ENCODE results near the gene TMEM108. TPM values are rescaled to one million over a fixed set of nuclear protein-coding genes. Genes with fewer than 3 reads are reported as not detected.

TMEM108 gene
- total and polyA plus RNA-seq, 3 experiments from 2014 or later, result not detected

GRCh38 chr3:133401374-133402135 lies 363.4 kb downstream of the TMEM108 start:
- no peaks in the 10 kb centered on the region for H3K36me3 ChIP-seq (ENCODE audit: insufficient read depth, low read length)
- Mint-ChIP-seq H3K36me3 (no peaks in the 10 kb centered on the region), H3K4me3 (no peak overlapping the region), H3K27ac (no peak overlapping the region), H3K4me1 (no peaks in the 10 kb centered on the region), H3K9me3 (no peaks in the 10 kb centered on the region), H3K27me3 (peaks cover 0 to 4% of the 10 kb centered on the region in 2 donors)
- no peaks in the 10 kb centered on the region for H3K27me3 ChIP-seq (ENCODE audit: insufficient read depth, low read length, poor library complexity, severe bottlenecking)
- no peaks in the 10 kb centered on the region for H3K9me3 ChIP-seq (ENCODE audit: low read length)
- DNase-seq, result no peak
- POLR2A ChIA-PET, result no interaction called here
- no peak overlapping the region for H3K4me3 ChIP-seq (ENCODE audit: low read length)
- no peaks in the 10 kb centered on the region for H3K4me1 ChIP-seq (ENCODE audit: insufficient read depth, low read length)
- CTCF ChIA-PET, result no interaction called here
- no peak overlapping the region for H3K27ac ChIP-seq (ENCODE audit: low read depth, low read length)

- Mint-ChIP-seq H3K36me3 (no peaks in the 10 kb centered on the region), H3K9me3 (no peaks in the 10 kb centered on the region), H3K4me1 (no peaks in the 10 kb centered on the region), H3K27ac (peak overlapping the region in 1 of 8 donors; percentile 36), H3K4me3 (no peak overlapping the region), H3K27me3 (peaks cover 0 to 4% of the 10 kb centered on the region in 2 donors)
- no peaks in the 10 kb centered on the region for H3K27me3 ChIP-seq (ENCODE audit: insufficient read depth, low read length, poor library complexity, severe bottlenecking)
- H3K9me3 ChIP-seq (ENCODE audit: low read length), result no peaks in the 10 kb centered on the region
- H3K27ac ChIP-seq (ENCODE audit: low read depth, low read length), result no peak overlapping the region
- H3K36me3 ChIP-seq (ENCODE audit: insufficient read depth, low read length), result no peaks in the 10 kb centered on the region
- CTCF ChIA-PET, result no interaction called here
- DNase-seq, result no peak
- H3K4me3 ChIP-seq (ENCODE audit: low read length), result no peak overlapping the region
- POLR2A ChIA-PET, result no interaction called here
- H3K4me1 ChIP-seq (ENCODE audit: insufficient read depth, low read length), result no peaks in the 10 kb centered on the region
Observed at GRCh38 chr3:133404920-133405319, 366.7 kb downstream of the TMEM108 start.

- H3K27ac ChIP-seq (ENCODE audit: low read depth, low read length), result no peak overlapping the region
- peaks cover 0 to 5% (median 4%) of the 10 kb centered on the region in 3 donors for H3K4me1 Mint-ChIP-seq
- no peak overlapping the region for H3K4me3 Mint-ChIP-seq
- ChIA-PET POLR2A (no interaction called here), CTCF (no interaction called here)
- H3K4me3 ChIP-seq (ENCODE audit: low read length), result no peak overlapping the region
- H3K4me1 ChIP-seq (ENCODE audit: insufficient read depth, low read length), result no peaks in the 10 kb centered on the region
- peaks cover 3 to 8% of the 10 kb centered on the region in 2 donors for H3K27me3 Mint-ChIP-seq
- no peak overlapping the region for H3K27ac Mint-ChIP-seq
- H3K36me3 Mint-ChIP-seq, result no peaks in the 10 kb centered on the region
- H3K27me3 ChIP-seq (ENCODE audit: insufficient read depth, low read length, poor library complexity, severe bottlenecking), result no peaks in the 10 kb centered on the region
- no peaks in the 10 kb centered on the region for H3K9me3 Mint-ChIP-seq
- H3K36me3 ChIP-seq (ENCODE audit: insufficient read depth, low read length), result no peaks in the 10 kb centered on the region
- no peaks in the 10 kb centered on the region for H3K9me3 ChIP-seq (ENCODE audit: low read length)
- DNase-seq, result no peak
Observed at GRCh38 chr3:133408366-133408765, 370.2 kb downstream of the TMEM108 start.

GRCh38 chr3:133408961-133409360 lies 370.8 kb downstream of the TMEM108 start:
- POLR2A ChIA-PET, result no interaction called here
- Histone ChIP-seq H3K9me3 (ENCODE audit: low read length) (no peaks in the 10 kb centered on the region), H3K4me1 (ENCODE audit: insufficient read depth, low read length) (no peaks in the 10 kb centered on the region), H3K4me3 (ENCODE audit: low read length) (no peak overlapping the region), H3K27ac (ENCODE audit: low read depth, low read length) (no peak overlapping the region), H3K27me3 (ENCODE audit: insufficient read depth, low read length, poor library complexity, severe bottlenecking) (no peaks in the 10 kb centered on the region), H3K36me3 (ENCODE audit: insufficient read depth, low read length) (no peaks in the 10 kb centered on the region)
- no peaks in the 10 kb centered on the region for H3K36me3 Mint-ChIP-seq
- peaks cover 3 to 8% of the 10 kb centered on the region in 2 donors for H3K27me3 Mint-ChIP-seq
- H3K27ac Mint-ChIP-seq, result no peak overlapping the region
- no peak overlapping the region for H3K4me3 Mint-ChIP-seq
- no peaks in the 10 kb centered on the region for H3K9me3 Mint-ChIP-seq
- CTCF ChIA-PET, result no interaction called here
- no peak for DNase-seq
- H3K4me1 Mint-ChIP-seq, result peaks cover 0 to 8% (median 5%) of the 10 kb centered on the region in 3 donors

- no peaks in the 10 kb centered on the region for H3K4me1 ChIP-seq (ENCODE audit: insufficient read depth, low read length)
- H3K4me3 Mint-ChIP-seq, result no peak overlapping the region
- no peak overlapping the region for H3K27ac Mint-ChIP-seq
- H3K9me3 ChIP-seq (ENCODE audit: low read length), result no peaks in the 10 kb centered on the region
- no peak overlapping the region for H3K4me3 ChIP-seq (ENCODE audit: low read length)
- no peaks in the 10 kb centered on the region for H3K36me3 Mint-ChIP-seq
- H3K27me3 ChIP-seq (ENCODE audit: insufficient read depth, low read length, poor library complexity, severe bottlenecking), result no peaks in the 10 kb centered on the region
- no peak for DNase-seq
- H3K9me3 Mint-ChIP-seq, result no peaks in the 10 kb centered on the region
- ChIA-PET POLR2A (interaction anchor here (0.6 kb wide), 1 partner anchor 207 kb away, joined by 3 read pairs; no protein-coding TSS in a partner anchor), CTCF (no interaction called here)
- H3K27me3 Mint-ChIP-seq, result peaks cover 3 to 4% of the 10 kb centered on the region in 2 donors
- H3K27ac ChIP-seq (ENCODE audit: low read depth, low read length), result no peak overlapping the region
- H3K4me1 Mint-ChIP-seq, result peaks cover 0 to 8% (median 5%) of the 10 kb centered on the region in 3 donors
- no peaks in the 10 kb centered on the region for H3K36me3 ChIP-seq (ENCODE audit: insufficient read depth, low read length)
Observed at GRCh38 chr3:133410191-133410892, 372.2 kb downstream of the TMEM108 start.

- ChIA-PET POLR2A (no interaction called here), CTCF (no interaction called here)
- no peaks in the 10 kb centered on the region for H3K36me3 ChIP-seq (ENCODE audit: insufficient read depth, low read length)
- H3K4me3 ChIP-seq (ENCODE audit: low read length), result no peak overlapping the region
- no peaks in the 10 kb centered on the region for H3K27me3 ChIP-seq (ENCODE audit: insufficient read depth, low read length, poor library complexity, severe bottlenecking)
- H3K9me3 Mint-ChIP-seq, result no peaks in the 10 kb centered on the region
- H3K4me1 Mint-ChIP-seq, result peaks cover 0 to 8% (median 5%) of the 10 kb centered on the region in 3 donors
- peak overlapping the region in 2 of 8 donors; percentile 34 to 56 for H3K27ac Mint-ChIP-seq
- peaks cover 3 to 4% of the 10 kb centered on the region in 2 donors for H3K27me3 Mint-ChIP-seq
- no peak overlapping the region for H3K4me3 Mint-ChIP-seq
- no peaks in the 10 kb centered on the region for H3K4me1 ChIP-seq (ENCODE audit: insufficient read depth, low read length)
- no peak overlapping the region for H3K27ac ChIP-seq (ENCODE audit: low read depth, low read length)
- no peaks in the 10 kb centered on the region for H3K9me3 ChIP-seq (ENCODE audit: low read length)
- no peak for DNase-seq
- no peaks in the 10 kb centered on the region for H3K36me3 Mint-ChIP-seq
Observed at GRCh38 chr3:133412183-133413132, 374.3 kb downstream of the TMEM108 start.

GRCh38 chr3:133413161-133414020 lies 375.2 kb downstream of the TMEM108 start:
- peaks cover 0 to 8% (median 5%) of the 10 kb centered on the region in 3 donors for H3K4me1 Mint-ChIP-seq
- Histone ChIP-seq H3K36me3 (ENCODE audit: insufficient read depth, low read length) (no peaks in the 10 kb centered on the region), H3K27me3 (ENCODE audit: insufficient read depth, low read length, poor library complexity, severe bottlenecking) (no peaks in the 10 kb centered on the region), H3K4me3 (ENCODE audit: low read length) (no peak overlapping the region), H3K9me3 (ENCODE audit: low read length) (no peaks in the 10 kb centered on the region), H3K27ac (ENCODE audit: low read depth, low read length) (no peak overlapping the region), H3K4me1 (ENCODE audit: insufficient read depth, low read length) (no peaks in the 10 kb centered on the region)
- peak overlapping the region in 2 of 8 donors; percentile 10 to 87 for H3K27ac Mint-ChIP-seq
- no peak for DNase-seq
- H3K4me3 Mint-ChIP-seq, result peak overlapping the region in 1 of 7 donors; percentile 29
- ChIA-PET CTCF (no interaction called here), POLR2A (no interaction called here)
- no peaks in the 10 kb centered on the region for H3K36me3 Mint-ChIP-seq
- H3K27me3 Mint-ChIP-seq, result peaks cover 3 to 4% of the 10 kb centered on the region in 2 donors
- H3K9me3 Mint-ChIP-seq, result no peaks in the 10 kb centered on the region
